Measurements from ENCODE around the gene KIF1A. TPM values are rescaled to one million over a fixed set of nuclear protein-coding genes. Genes with fewer than 3 reads are reported as not detected.

The KIF1A gene
- total RNA-seq, 2 donors from 2014 or later: 18.9 to 55.8 TPM

DNA sequence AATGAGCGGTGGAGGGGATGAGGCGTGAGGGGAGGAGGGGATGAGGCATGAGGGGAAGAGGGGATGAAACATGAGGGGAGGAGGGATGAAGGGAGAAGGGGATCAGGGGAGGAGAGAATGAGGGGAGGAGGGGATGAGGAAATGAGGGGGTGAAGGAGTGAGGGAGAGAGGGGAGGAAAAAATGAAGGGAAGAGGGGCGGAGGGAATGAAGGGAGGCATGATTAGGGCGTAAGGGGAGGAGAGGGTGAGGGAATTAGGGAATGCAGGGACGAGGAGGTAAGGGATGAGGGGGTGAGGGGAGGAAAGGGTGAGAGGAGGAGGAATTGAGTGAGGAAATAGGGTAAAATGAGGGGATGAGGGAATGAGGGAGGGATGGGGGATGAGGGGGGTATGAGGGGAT is 87.8 kb downstream of the KIF1A start:
- no peaks in the 10 kb centered on the region for H3K9me3 ChIP-seq
- intact Hi-C loops (cut with DNase I): no loop called here
- H3K27ac ChIP-seq: no peak overlapping the region
- H3K4me3 ChIP-seq: no peak overlapping the region
- no peaks in the 10 kb centered on the region for H3K27me3 ChIP-seq (replicated peaks; ENCODE audit: insufficient read depth)
- no peaks in the 10 kb centered on the region for H3K4me1 ChIP-seq (replicated peaks)
- TF ChIP-seq POLR2A (IDR thresholded peaks at IDR 0.05): no peak
- H3K36me3 ChIP-seq: no peaks in the 10 kb centered on the region
- no peak for DNase-seq (ENCODE audit: low spot score)
- WGBS: 87% methylated on average over 5 of the region's 5 CpGs

DNA sequence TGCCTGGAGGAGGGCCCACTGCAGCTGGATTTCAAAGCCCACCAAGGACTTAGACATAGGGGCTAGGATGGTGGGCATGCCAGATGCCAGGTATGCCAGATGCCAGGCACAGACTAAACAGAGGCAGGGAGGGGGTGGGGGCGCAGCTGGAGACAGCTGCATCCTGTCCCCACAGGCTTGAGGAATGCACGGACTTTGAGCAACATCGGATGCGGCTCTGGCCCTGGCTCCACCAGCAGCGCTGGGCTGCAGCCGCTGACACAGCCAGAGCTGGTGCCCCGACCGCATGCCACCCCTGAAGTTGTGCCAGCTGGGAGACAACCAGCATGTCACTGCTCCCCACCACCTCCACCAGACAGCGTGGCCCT is 88.9 kb downstream of the KIF1A start:
- TF ChIP-seq POLR2A (IDR thresholded peaks at IDR 0.05) (no peak), POLR2AphosphoS5 (IDR thresholded peaks at IDR 0.05) (no peak)
- TF ChIP-seq, protein P1, sequence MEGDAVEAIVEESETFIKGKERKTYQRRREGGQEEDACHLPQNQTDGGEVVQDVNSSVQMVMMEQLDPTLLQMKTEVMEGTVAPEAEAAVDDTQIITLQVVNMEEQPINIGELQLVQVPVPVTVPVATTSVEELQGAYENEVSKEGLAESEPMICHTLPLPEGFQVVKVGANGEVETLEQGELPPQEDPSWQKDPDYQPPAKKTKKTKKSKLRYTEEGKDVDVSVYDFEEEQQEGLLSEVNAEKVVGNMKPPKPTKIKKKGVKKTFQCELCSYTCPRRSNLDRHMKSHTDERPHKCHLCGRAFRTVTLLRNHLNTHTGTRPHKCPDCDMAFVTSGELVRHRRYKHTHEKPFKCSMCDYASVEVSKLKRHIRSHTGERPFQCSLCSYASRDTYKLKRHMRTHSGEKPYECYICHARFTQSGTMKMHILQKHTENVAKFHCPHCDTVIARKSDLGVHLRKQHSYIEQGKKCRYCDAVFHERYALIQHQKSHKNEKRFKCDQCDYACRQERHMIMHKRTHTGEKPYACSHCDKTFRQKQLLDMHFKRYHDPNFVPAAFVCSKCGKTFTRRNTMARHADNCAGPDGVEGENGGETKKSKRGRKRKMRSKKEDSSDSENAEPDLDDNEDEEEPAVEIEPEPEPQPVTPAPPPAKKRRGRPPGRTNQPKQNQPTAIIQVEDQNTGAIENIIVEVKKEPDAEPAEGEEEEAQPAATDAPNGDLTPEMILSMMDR (IDR thresholded peaks at IDR 0.05): no peak
- H3K9me3 ChIP-seq: no peaks in the 10 kb centered on the region
- H3K4me1 ChIP-seq (replicated peaks): no peaks in the 10 kb centered on the region
- WGBS: 3% methylated on average over 6 of the region's 9 CpGs
- H3K27me3 ChIP-seq (replicated peaks; ENCODE audit: insufficient read depth): no peaks in the 10 kb centered on the region
- no peak overlapping the region for H3K4me3 ChIP-seq
- H3K36me3 ChIP-seq: no peaks in the 10 kb centered on the region
- no peak for DNase-seq (ENCODE audit: low spot score)
- intact Hi-C loops (cut with DNase I): no loop called here
- no peak overlapping the region for H3K27ac ChIP-seq

GRCh38 chr2:240730501-240731177 is 89.4 kb downstream of the KIF1A start:
- no peak overlapping the region for H3K4me3 ChIP-seq
- intact Hi-C loops (cut with DNase I): no loop called here

GRCh38 chr2:240728827-240729226 is 91.2 kb downstream of the KIF1A start:
- TF ChIP-seq POLR2A (IDR thresholded peaks at IDR 0.05) (no peak), POLR2AphosphoS5 (IDR thresholded peaks at IDR 0.05) (no peak)
- TF ChIP-seq, protein P1 (IDR thresholded peaks at IDR 0.05): no peak
- Histone ChIP-seq H3K9me3 (no peaks in the 10 kb centered on the region), H3K36me3 (no peaks in the 10 kb centered on the region), H3K4me3 (no peak overlapping the region), H3K27me3 (replicated peaks; ENCODE audit: insufficient read depth) (no peaks in the 10 kb centered on the region), H3K27ac (no peak overlapping the region), H3K4me1 (replicated peaks) (no peaks in the 10 kb centered on the region)
- intact Hi-C loops (cut with DNase I): no loop called here
- no peak for DNase-seq (ENCODE audit: low spot score)
- 87% methylated on average over 7 of the region's 7 CpGs for WGBS

More at GRCh38 chr2:240730501-240731177, 89.4 kb downstream of the KIF1A start:
- Histone ChIP-seq H3K27ac (no peak overlapping the region), H3K36me3 (no peaks in the 10 kb centered on the region), H3K4me1 (replicated peaks) (no peaks in the 10 kb centered on the region), H3K27me3 (replicated peaks; ENCODE audit: insufficient read depth) (no peaks in the 10 kb centered on the region), H3K9me3 (no peaks in the 10 kb centered on the region)
- DNase-seq (ENCODE audit: low spot score): no peak
- no peak for TF ChIP-seq POLR2A (IDR thresholded peaks at IDR 0.05)
- TF ChIP-seq, protein P1 (IDR thresholded peaks at IDR 0.05): no peak
- no peak for TF ChIP-seq POLR2AphosphoS5 (IDR thresholded peaks at IDR 0.05)
- WGBS: 75% methylated on average over 9 of the region's 10 CpGs

DNA sequence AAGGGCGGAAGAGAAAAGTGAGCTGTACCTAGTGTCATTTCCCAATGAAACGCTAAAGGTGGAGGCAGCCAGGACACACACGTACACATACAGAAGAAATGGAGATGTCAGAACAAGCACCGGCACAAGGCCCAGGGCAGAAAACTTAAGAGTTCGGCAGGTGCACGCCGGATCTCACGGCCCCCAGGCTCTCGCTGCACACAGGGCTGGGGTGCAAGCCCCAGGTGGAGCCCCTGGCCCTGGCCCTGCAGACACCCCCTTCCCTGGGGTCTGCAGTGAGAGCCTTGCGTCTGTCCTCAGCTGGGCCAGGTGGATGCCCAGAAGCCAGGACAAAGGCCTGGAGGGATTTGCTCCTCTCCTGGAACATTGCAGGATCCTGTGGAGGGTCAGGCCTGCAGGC is 91.7 kb downstream of the KIF1A start:
- H3K27ac ChIP-seq: no peak overlapping the region
- H3K36me3 ChIP-seq: no peaks in the 10 kb centered on the region
- 94% methylated on average over 10 of the region's 10 CpGs for WGBS
- DNase-seq (ENCODE audit: low spot score): no peak
- no peaks in the 10 kb centered on the region for H3K27me3 ChIP-seq (replicated peaks; ENCODE audit: insufficient read depth)
- no peaks in the 10 kb centered on the region for H3K4me1 ChIP-seq (replicated peaks)
- intact Hi-C loops (cut with DNase I): no loop called here
- no peak for TF ChIP-seq POLR2A (IDR thresholded peaks at IDR 0.05)
- TF ChIP-seq POLR2AphosphoS5 (IDR thresholded peaks at IDR 0.05): no peak
- H3K4me3 ChIP-seq: no peak overlapping the region
- H3K9me3 ChIP-seq: no peaks in the 10 kb centered on the region

- Histone ChIP-seq H3K27me3 (replicated peaks; ENCODE audit: insufficient read depth) (no peaks in the 10 kb centered on the region), H3K9me3 (no peaks in the 10 kb centered on the region), H3K36me3 (no peaks in the 10 kb centered on the region), H3K4me3 (no peak overlapping the region), H3K4me1 (replicated peaks) (no peaks in the 10 kb centered on the region), H3K27ac (no peak overlapping the region)
- intact Hi-C loops (cut with DNase I): no loop called here
- TF ChIP-seq POLR2AphosphoS5 (IDR thresholded peaks at IDR 0.05): no peak
- no peak for TF ChIP-seq POLR2A (IDR thresholded peaks at IDR 0.05)
- TF ChIP-seq, protein P1 (IDR thresholded peaks at IDR 0.05): no peak
- no peak for DNase-seq (ENCODE audit: low spot score)
- WGBS: 88% methylated on average over 15 of the region's 15 CpGs
Measured at GRCh38 chr2:240727913-240728312, 92.1 kb downstream of the KIF1A start.
